CD4-positive, alpha-beta memory T cell (primary cell): ENCODE measurements around the gene TMEM158. TPM values are rescaled to one million over a fixed set of nuclear protein-coding genes. Genes with fewer than 3 reads are reported as not detected.

Source experiments
- CTCF ChIA-PET: fragments of 350-600 bp; sonication (Branson Sonifier 250); formaldehyde crosslinking; loops from one replicate; lab custom pipeline; 2021; ENCODE audit warnings: inconsistent platforms; ENCODE audit not compliant: partially characterized antibody; lab: Charles Lee
- POLR2A ChIA-PET: fragments of 350-600 bp; sonication (Branson Sonifier 250); formaldehyde crosslinking; loops from one replicate; lab custom pipeline; 2021; ENCODE audit not compliant: partially characterized antibody; lab: Charles Lee
- DNase-seq, 5 donors: peaks; one replicate each; pipeline versions ENCODE4 v3.0.0 to v3.0.0-alpha.2; 2020 to 2022; ENCODE audit warnings: mixed read lengths in 1 of 5
- H3K27ac ChIP-seq: one replicate; pipeline ENCODE4 v1.7.0; 2013; ENCODE audit warnings: low read depth, low read length
- H3K27me3 ChIP-seq: 2 replicates; pipeline ENCODE4 v1.7.0; 2013; ENCODE audit warnings: mild to moderate bottlenecking, low read length, moderate library complexity; ENCODE audit not compliant: insufficient read depth
- H3K36me3 ChIP-seq: 2 replicates; pipeline ENCODE4 v1.7.0; 2013; ENCODE audit warnings: mild to moderate bottlenecking, low read length, moderate library complexity; ENCODE audit not compliant: insufficient read depth
- H3K4me1 ChIP-seq: 2 replicates; pipeline ENCODE4 v1.7.0; 2013; ENCODE audit warnings: mild to moderate bottlenecking, low read length, moderate library complexity; ENCODE audit not compliant: insufficient read depth
- H3K4me3 ChIP-seq, 2 donors: one replicate each; pipeline ENCODE4 v1.7.0; 2013; ENCODE audit warnings: low read length in 2 of 2, mild to moderate bottlenecking in 1 of 2
- H3K9me3 ChIP-seq, 2 donors: one replicate each; pipeline ENCODE4 v1.7.0; 2013; ENCODE audit warnings: low read length in 2 of 2, control low read depth in 1 of 2; ENCODE audit not compliant: control insufficient read depth in 1 of 2
- H3K27ac Mint-ChIP-seq, 7 donors: one replicate each; pipeline ENCODE4 v1.8.0; 2020 to 2021; ENCODE audit warnings: mixed read lengths in 7 of 7, mild to moderate bottlenecking in 6 of 7, inconsistent platforms in 3 of 7, moderate library complexity in 3 of 7
- H3K27me3 Mint-ChIP-seq, 2 donors: one replicate each; pipeline ENCODE4 v1.8.0; 2020 to 2021; ENCODE audit warnings: mixed read lengths in 2 of 2
- H3K36me3 Mint-ChIP-seq, 2 donors: one replicate each; pipeline ENCODE4 v1.8.0; 2020 to 2021; ENCODE audit warnings: mixed read lengths in 2 of 2, inconsistent platforms in 1 of 2, mild to moderate bottlenecking in 1 of 2
- H3K4me1 Mint-ChIP-seq, 4 donors: one replicate each; pipeline ENCODE4 v1.8.0; 2020 to 2021; ENCODE audit warnings: mixed read lengths in 4 of 4, mild to moderate bottlenecking in 1 of 4
- H3K4me3 Mint-ChIP-seq, 8 donors: one replicate each; pipeline ENCODE4 v1.8.0; 2020 to 2021; ENCODE audit warnings: mixed read lengths in 8 of 8, mild to moderate bottlenecking in 7 of 8, moderate library complexity in 6 of 8, inconsistent platforms in 3 of 8
- H3K9me3 Mint-ChIP-seq, 8 donors: one replicate each; pipeline ENCODE4 v1.8.0; 2020 to 2021; ENCODE audit warnings: mixed read lengths in 8 of 8, mild to moderate bottlenecking in 5 of 8, inconsistent platforms in 3 of 8, moderate library complexity in 1 of 8
- intact Hi-C: fragments of 100-400 bp; cut with micrococcal nuclease; formaldehyde crosslinking; loops from one replicate; pipeline ENCODE4 v1.15.1; 2023
- polyA plus RNA-seq, 2 donors: library from polyadenylated mRNA; unstranded; fragments of 300-500 nt; fragmentation: Illumina TruSeq; gene quantifications; one replicate each; pipeline ENCODE4 v1.2.3, GENCODE V29; 2021
- total RNA-seq, 2 experiments: library from RNA; stranded (reverse); gene quantifications; one replicate each; pipeline ENCODE4 v1.2.3, GENCODE V29; 2021

TMEM158 gene
- total and polyA plus RNA-seq, 4 experiments from 2014 or later = not detected

DNA sequence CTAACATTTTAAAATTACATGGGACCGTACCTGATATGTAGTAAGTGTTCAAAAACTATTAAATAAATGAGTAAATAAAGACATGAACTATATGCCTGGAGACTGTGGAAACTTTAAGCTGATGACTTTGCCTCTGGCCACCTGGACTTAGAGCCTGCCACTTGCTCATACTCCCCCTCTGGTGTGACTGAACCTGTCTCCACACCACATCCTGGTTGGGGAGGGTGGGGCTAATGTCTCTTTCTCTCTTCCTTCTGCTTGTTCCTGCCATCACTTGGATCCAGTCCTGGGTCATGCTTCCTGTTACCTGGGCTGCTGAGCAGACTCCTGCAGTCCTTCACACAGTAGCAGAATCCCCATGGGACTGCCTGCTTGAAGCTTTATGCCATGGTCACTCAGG lies 8.2 kb upstream of the TMEM158 start:
- Histone ChIP-seq H3K4me1 (no peaks in the 10 kb centered on the region), H3K9me3 (no peaks in the 10 kb centered on the region), H3K27ac (no peak overlapping the region), H3K27me3 (peaks cover 6% of the 10 kb centered on the region), H3K4me3 (no peak overlapping the region), H3K36me3 (no peaks in the 10 kb centered on the region)
- ChIA-PET CTCF (interaction anchor here (0.7 to 1.3 kb wide), 2 partner anchors 24 to 194 kb away, joined by 3 read pairs; no protein-coding TSS in a partner anchor), POLR2A (no interaction called here)
- Mint-ChIP-seq H3K9me3 (peaks cover 0 to 9% (median under 1%) of the 10 kb centered on the region in 8 donors), H3K27me3 (peaks cover 14 to 18% of the 10 kb centered on the region in 2 donors), H3K27ac (no peak overlapping the region), H3K4me1 (peaks cover 0 to 5% (median under 1%) of the 10 kb centered on the region in 4 donors), H3K36me3 (no peaks in the 10 kb centered on the region), H3K4me3 (peak overlapping the region in 1 of 8 donors; percentile 1)
- DNase-seq = no peak
- intact Hi-C loops = no loop called here

DNA sequence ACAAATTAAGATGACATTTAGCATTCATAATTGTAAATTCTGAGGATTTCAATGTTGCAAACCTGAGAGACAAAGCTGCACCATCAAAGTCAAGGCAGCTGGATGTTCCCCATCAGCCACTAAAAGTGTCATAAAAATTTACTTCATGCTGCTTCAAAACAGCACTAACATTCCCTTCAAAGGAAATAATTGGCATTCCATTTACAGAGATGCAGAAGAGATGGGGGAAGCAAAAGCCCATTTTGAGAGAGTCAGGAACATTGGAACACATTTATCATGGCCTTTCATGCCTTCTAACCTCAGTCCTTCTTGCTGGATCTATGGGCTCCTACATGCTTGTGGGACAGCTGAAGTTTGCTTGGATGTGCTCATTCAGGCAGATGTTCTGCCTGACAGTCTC lies 6.4 kb upstream of the TMEM158 start:
- Mint-ChIP-seq H3K36me3 (no peaks in the 10 kb centered on the region), H3K27ac (no peak overlapping the region), H3K4me1 (peaks cover 0 to 5% (median under 1%) of the 10 kb centered on the region in 4 donors), H3K9me3 (peaks cover 0 to 9% (median under 1%) of the 10 kb centered on the region in 8 donors), H3K27me3 (peaks cover 18 to 27% of the 10 kb centered on the region in 2 donors), H3K4me3 (no peak overlapping the region)
- intact Hi-C loops = no loop called here
- ChIA-PET POLR2A (no interaction called here), CTCF (no interaction called here)
- Histone ChIP-seq H3K36me3 (no peaks in the 10 kb centered on the region), H3K27ac (no peak overlapping the region), H3K27me3 (peaks cover 18% of the 10 kb centered on the region), H3K4me1 (no peaks in the 10 kb centered on the region), H3K9me3 (no peaks in the 10 kb centered on the region), H3K4me3 (no peak overlapping the region)
- DNase-seq = no peak

DNA sequence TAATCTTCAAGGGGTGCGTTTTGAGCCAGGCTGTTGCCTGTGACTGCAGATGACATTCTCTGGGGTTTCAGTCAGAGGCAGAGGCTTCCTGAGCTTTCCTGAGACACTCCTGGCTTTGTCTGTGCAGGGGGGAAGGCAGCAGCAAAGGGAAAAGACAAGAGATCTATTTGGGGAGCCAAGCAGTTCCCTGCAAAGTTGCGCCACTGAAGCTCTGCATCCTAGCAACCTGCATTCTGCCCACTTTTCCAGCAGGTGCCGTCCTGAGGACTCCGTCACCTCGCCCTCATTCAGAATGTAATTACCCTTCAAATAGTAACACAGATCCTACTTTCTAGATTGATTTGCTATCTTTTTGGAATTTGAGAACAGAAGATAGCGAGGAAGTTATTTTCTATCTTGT lies 1.9 kb upstream of the TMEM158 start:
- ChIA-PET CTCF (interaction anchor here (2.2 to 6.0 kb wide), 2 partner anchors 17 to 186 kb away, joined by 9 to 29 read pairs; no protein-coding TSS in a partner anchor), POLR2A (no interaction called here)
- H3K9me3 ChIP-seq = no peaks in the 10 kb centered on the region
- H3K36me3 ChIP-seq = no peaks in the 10 kb centered on the region
- no peaks in the 10 kb centered on the region for H3K36me3 Mint-ChIP-seq
- no peak for DNase-seq
- H3K4me3 Mint-ChIP-seq = peak overlapping the region in 3 of 8 donors; percentile 26 to 61 (median 57)
- peaks cover 39% of the 10 kb centered on the region for H3K27me3 ChIP-seq
- intact Hi-C loops = no loop called here
- peaks cover 38 to 54% of the 10 kb centered on the region in 2 donors for H3K27me3 Mint-ChIP-seq
- no peak overlapping the region for H3K27ac ChIP-seq
- H3K27ac Mint-ChIP-seq = peak overlapping the region in 1 of 7 donors; percentile 6
- H3K9me3 Mint-ChIP-seq = no peaks in the 10 kb centered on the region
- H3K4me1 Mint-ChIP-seq = peaks cover 7 to 17% (median 13%) of the 10 kb centered on the region in 4 donors
- peaks cover 11% of the 10 kb centered on the region for H3K4me1 ChIP-seq
- no peak overlapping the region for H3K4me3 ChIP-seq

DNA sequence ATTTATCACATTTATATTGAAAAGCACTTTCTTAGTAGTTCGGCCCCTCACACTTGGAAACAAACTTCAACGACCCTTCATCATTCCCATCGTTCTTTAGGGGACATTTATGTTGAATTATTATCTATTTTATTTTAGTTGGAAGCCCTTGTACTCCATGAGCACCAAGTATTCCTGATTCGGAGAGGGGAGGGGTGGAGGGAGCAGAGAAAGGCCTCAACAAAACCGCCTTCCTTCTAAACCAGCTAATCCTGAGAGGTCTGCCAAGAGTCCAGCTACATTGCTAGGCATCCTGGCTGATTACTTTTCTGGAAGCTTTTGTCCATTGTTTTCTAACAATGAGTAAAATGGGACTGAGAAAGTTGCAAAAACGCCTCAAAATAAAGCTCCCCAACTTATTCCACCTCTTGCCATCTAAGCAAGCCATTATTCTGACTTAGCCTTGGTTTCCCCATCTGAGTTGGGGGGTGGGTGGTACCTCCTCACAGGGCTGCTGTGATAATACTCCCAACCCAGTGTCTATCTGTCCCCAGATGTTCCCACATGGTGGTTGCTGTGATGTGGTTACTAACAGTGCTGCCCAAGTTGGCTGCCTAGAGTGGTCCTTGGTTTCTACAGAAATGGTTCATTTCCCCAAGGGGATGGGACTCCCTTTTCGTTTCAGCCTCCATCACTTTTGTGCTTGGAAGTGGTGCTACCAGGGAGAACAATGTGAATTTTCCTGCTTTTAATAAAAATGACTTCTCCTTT lies 1.2 kb upstream of the TMEM158 start:
- Histone ChIP-seq H3K27ac (no peak overlapping the region), H3K4me3 (no peak overlapping the region), H3K4me1 (peaks cover 11% of the 10 kb centered on the region), H3K36me3 (no peaks in the 10 kb centered on the region), H3K27me3 (peaks cover 40% of the 10 kb centered on the region), H3K9me3 (no peaks in the 10 kb centered on the region)
- peaks cover 7 to 17% (median 13%) of the 10 kb centered on the region in 4 donors for H3K4me1 Mint-ChIP-seq
- ChIA-PET CTCF (interaction anchor here (2.2 to 6.0 kb wide), 2 partner anchors 17 to 186 kb away, joined by 9 to 29 read pairs; no protein-coding TSS in a partner anchor), POLR2A (no interaction called here)
- H3K9me3 Mint-ChIP-seq = no peaks in the 10 kb centered on the region
- peak overlapping the region in 1 of 7 donors; percentile 6 for H3K27ac Mint-ChIP-seq
- DNase-seq = no peak
- H3K36me3 Mint-ChIP-seq = no peaks in the 10 kb centered on the region
- peaks cover 45 to 58% of the 10 kb centered on the region in 2 donors for H3K27me3 Mint-ChIP-seq
- intact Hi-C loops = no loop called here
- peak overlapping the region; percentile 61 to 83 (median 80) for H3K4me3 Mint-ChIP-seq

DNA sequence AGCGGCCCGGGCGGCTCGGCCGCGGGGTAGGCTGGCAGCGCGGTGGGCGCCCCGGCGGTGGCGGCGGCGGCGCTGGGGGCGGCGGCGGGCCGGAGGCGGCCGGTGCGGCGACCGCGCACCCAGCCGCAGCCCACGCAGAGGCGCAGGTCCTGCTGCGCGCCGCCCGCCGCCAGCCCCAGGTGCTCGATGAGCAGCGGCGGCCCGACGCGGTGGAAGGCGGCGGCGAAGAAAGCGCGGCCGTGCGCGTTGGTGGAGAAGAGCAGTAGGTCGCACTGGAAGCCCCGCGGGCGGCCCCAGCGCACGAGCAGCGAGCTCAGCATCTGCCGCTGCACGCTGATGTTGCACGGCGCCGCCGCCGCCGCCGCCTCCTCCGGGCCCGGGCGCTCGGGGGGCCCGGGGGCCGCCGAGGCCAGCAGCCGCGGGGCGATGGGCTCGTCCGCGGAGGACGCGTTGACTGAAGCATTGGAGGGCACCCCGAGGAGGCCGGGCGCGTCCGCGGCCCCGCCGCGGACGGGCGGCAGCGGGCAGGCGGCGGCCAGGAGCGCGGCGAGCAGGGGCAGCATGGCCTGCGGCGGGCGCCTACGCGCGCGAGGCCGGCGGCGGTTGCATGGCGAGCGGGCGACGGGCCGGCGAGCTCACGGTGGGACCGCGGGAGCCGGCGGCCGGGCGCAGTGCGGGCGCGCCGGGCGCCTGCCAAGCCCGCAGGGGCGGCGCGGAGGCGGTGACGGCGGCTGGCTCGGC lies 452 bp downstream of the TMEM158 start:
- Histone ChIP-seq H3K27ac (no peak overlapping the region), H3K4me1 (peaks cover 11% of the 10 kb centered on the region), H3K27me3 (peaks cover 46% of the 10 kb centered on the region), H3K36me3 (no peaks in the 10 kb centered on the region), H3K4me3 (no peak overlapping the region), H3K9me3 (no peaks in the 10 kb centered on the region)
- Mint-ChIP-seq H3K9me3 (no peaks in the 10 kb centered on the region), H3K27ac (no peak overlapping the region), H3K4me3 (peak overlapping the region in 1 of 8 donors; percentile 17), H3K4me1 (peaks cover 7 to 17% (median 13%) of the 10 kb centered on the region in 4 donors), H3K27me3 (peaks cover 50 to 67% of the 10 kb centered on the region in 2 donors), H3K36me3 (no peaks in the 10 kb centered on the region)
- intact Hi-C loops = no loop called here
- ChIA-PET POLR2A (interaction anchor here (1.6 kb wide), 1 partner anchor 16 kb away, joined by 4 read pairs; no protein-coding TSS in a partner anchor), CTCF (interaction anchor here (6.0 kb wide), 1 partner anchor 184 kb away, joined by 29 read pairs; no protein-coding TSS in a partner anchor)
- DNase-seq = peak in 4 of 5 donors; percentile 24 to 38 (median 32)

DNA sequence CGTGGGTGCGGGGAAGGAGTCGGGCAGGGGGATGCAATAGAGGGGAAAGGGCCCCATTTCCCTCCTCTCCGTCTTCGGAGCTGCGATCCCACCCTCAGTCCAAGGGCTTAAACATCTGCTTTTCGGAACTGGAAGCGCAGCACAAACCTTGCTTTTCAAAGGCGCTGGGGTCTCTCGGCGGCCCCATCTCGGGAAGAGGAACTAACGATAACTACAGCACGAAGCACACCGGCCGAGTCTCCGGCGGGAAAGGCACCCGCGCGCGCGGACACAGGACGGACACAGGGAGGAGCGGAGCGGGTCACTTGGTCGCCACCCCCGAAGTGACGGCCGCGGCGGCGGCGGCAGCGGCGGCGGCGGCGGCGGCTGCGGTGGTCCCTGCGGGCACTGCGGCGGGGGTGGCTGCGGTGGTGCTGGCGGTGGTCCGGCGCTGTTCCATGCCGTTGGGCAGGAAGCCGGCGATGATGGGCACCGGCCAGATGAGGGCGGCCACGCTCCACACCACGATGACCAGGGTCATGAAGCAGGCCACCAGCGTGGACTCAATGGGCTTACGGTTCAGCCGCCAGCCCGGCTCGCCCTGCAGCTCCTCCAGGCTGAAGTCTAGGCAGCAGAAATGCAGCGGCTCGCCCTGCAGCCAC lies 1.1 kb downstream of the TMEM158 start:
- Mint-ChIP-seq H3K27ac (peak overlapping the region in 2 of 7 donors; percentile 66 to 82), H3K4me3 (peak overlapping the region; percentile 79 to 90 (median 88)), H3K4me1 (peaks cover 7 to 17% (median 13%) of the 10 kb centered on the region in 4 donors), H3K36me3 (no peaks in the 10 kb centered on the region), H3K9me3 (no peaks in the 10 kb centered on the region), H3K27me3 (peaks cover 52 to 69% of the 10 kb centered on the region in 2 donors)
- DNase-seq = peak in 2 of 5 donors; percentile 8 to 46
- H3K4me1 ChIP-seq = peaks cover 11% of the 10 kb centered on the region
- no peak overlapping the region for H3K27ac ChIP-seq
- ChIA-PET POLR2A (interaction anchor here (0.8 to 1.6 kb wide), 4 partner anchors 15 to 249 kb away, joined by 3 to 4 read pairs (median 3); partner anchors contain the start of genes EXOSC7 and ZDHHC3), CTCF (interaction anchor here (1.3 to 6.0 kb wide), 3 partner anchors 14 to 183 kb away, joined by 4 to 29 read pairs (median 14); no protein-coding TSS in a partner anchor)
- no peaks in the 10 kb centered on the region for H3K36me3 ChIP-seq
- H3K4me3 ChIP-seq = no peak overlapping the region
- H3K9me3 ChIP-seq = no peaks in the 10 kb centered on the region
- H3K27me3 ChIP-seq = peaks cover 46% of the 10 kb centered on the region
- intact Hi-C loops = no loop called here
